SK-N-SH treated with all-trans-retinoic acid at 6 μM for 48 hours (cell line): ENCODE measurements around the gene PKDCC.

Source experiments
- ATAC-seq: fragments of 200-7000 bp; cut with Tn5 transposase; 3 replicates; pipeline ENCODE4 v1.9.1; 2020; ENCODE audit warnings: mild to moderate bottlenecking, moderate library complexity
- ARNTL ChIP-seq: fragments of 450-650 bp; formaldehyde crosslinking; IDR thresholded peaks from 2 replicates; pipeline ENCODE4 v1.5.0; 2020; ENCODE audit warnings: low read depth, mild to moderate bottlenecking, moderate library complexity, borderline replicate concordance
- BACH2 ChIP-seq: fragments of 250-450 bp; sonication (Bioruptor Pico); IDR thresholded peaks from 2 replicates; pipeline ENCODE4 v1.9.0; 2021; ENCODE audit warnings: mild to moderate bottlenecking, borderline replicate concordance
- ESRRG ChIP-seq: fragments of 250-450 bp; sonication (Bioruptor Pico); IDR thresholded peaks from 2 replicates; pipeline ENCODE4 v1.6.1; 2021; ENCODE audit warnings: mild to moderate bottlenecking
- GLIS3 ChIP-seq: fragments of 250-450 bp; sonication (Bioruptor Pico); IDR thresholded peaks from 2 replicates; pipeline ENCODE4 v1.5.0; 2020; ENCODE audit warnings: mild to moderate bottlenecking, moderate library complexity
- ISL1 ChIP-seq: fragments of 250-450 bp; sonication (Bioruptor Pico); IDR thresholded peaks from 2 replicates; pipeline ENCODE4 v2.1.2; 2022; ENCODE audit warnings: mild to moderate bottlenecking, moderate library complexity
- PPARA ChIP-seq: fragments of 250-450 bp; sonication (Bioruptor Pico); IDR thresholded peaks from 2 replicates; pipeline ENCODE4 v1.5.0; 2020; ENCODE audit warnings: mild to moderate bottlenecking, borderline replicate concordance
- SNAI2 ChIP-seq: fragments of 250-450 bp; sonication (Bioruptor Pico); IDR thresholded peaks from 2 replicates; pipeline ENCODE4 v1.5.0; 2020; ENCODE audit warnings: mild to moderate bottlenecking, moderate library complexity
- TCF4 ChIP-seq: fragments of 250-450 bp; sonication (Bioruptor Pico); IDR thresholded peaks from 2 replicates; pipeline ENCODE4 v1.8.0; 2021; ENCODE audit warnings: mild to moderate bottlenecking, moderate library complexity, borderline replicate concordance
- TOX ChIP-seq: fragments of 250-450 bp; sonication (Bioruptor Pico); IDR thresholded peaks from 2 replicates; pipeline ENCODE4 v1.8.0; 2021; ENCODE audit warnings: mild to moderate bottlenecking, moderate library complexity, borderline replicate concordance
- ZC3H10 ChIP-seq: fragments of 250-450 bp; sonication (Bioruptor Pico); IDR thresholded peaks from 2 replicates; pipeline ENCODE4 v1.5.1; 2021; ENCODE audit warnings: mild to moderate bottlenecking, moderate library complexity
- ZFP3 ChIP-seq: fragments of 250-450 bp; sonication (Bioruptor Pico); IDR thresholded peaks from 2 replicates; pipeline ENCODE4 v1.5.0; 2020; ENCODE audit warnings: mild to moderate bottlenecking, moderate library complexity
- ZFP30 ChIP-seq: fragments of 450-650 bp; formaldehyde crosslinking; IDR thresholded peaks from 2 replicates; pipeline ENCODE4 v1.5.0; 2022; ENCODE audit warnings: mild to moderate bottlenecking, moderate library complexity
- ZNF565 ChIP-seq: fragments of 450-650 bp; formaldehyde crosslinking; conservative IDR thresholded peaks from 2 replicates; pipeline ENCODE4 v1.5.0; 2020; ENCODE audit warnings: low read depth, mild to moderate bottlenecking, moderate library complexity
- ZNF70 ChIP-seq: fragments of 450-650 bp; formaldehyde crosslinking; IDR thresholded peaks from 2 replicates; pipeline ENCODE4 v1.5.0; 2020; ENCODE audit warnings: mild to moderate bottlenecking, moderate library complexity
- ZNF8 ChIP-seq: fragments of 450-650 bp; formaldehyde crosslinking; IDR thresholded peaks from 2 replicates; pipeline ENCODE4 v1.5.0; 2020; ENCODE audit warnings: mild to moderate bottlenecking, moderate library complexity
- TF ChIP-seq, protein P1 (sequence below): fragments of 250-450 bp; sonication (Bioruptor Pico); IDR thresholded peaks from 2 replicates; pipeline ENCODE4 v1.5.1; 2020; ENCODE audit warnings: low read depth, mild to moderate bottlenecking, moderate library complexity
- TF ChIP-seq, protein P2 (sequence below): fragments of 250-450 bp; sonication (Bioruptor Pico); IDR thresholded peaks from 2 replicates; pipeline ENCODE4 v1.5.1; 2021; ENCODE audit warnings: mild to moderate bottlenecking, moderate library complexity
- TF ChIP-seq, protein P3 (sequence below): fragments of 250-450 bp; sonication (Bioruptor Pico); IDR thresholded peaks from 2 replicates; pipeline ENCODE4 v1.8.0; 2021; ENCODE audit warnings: low read depth, mild to moderate bottlenecking, moderate library complexity, borderline replicate concordance
- TF ChIP-seq, protein P4 (sequence below): fragments of 250-450 bp; sonication (Bioruptor Pico); IDR thresholded peaks from 2 replicates; pipeline ENCODE4 v1.5.0; 2020; ENCODE audit warnings: mild to moderate bottlenecking, moderate library complexity

PKDCC gene

DNA sequence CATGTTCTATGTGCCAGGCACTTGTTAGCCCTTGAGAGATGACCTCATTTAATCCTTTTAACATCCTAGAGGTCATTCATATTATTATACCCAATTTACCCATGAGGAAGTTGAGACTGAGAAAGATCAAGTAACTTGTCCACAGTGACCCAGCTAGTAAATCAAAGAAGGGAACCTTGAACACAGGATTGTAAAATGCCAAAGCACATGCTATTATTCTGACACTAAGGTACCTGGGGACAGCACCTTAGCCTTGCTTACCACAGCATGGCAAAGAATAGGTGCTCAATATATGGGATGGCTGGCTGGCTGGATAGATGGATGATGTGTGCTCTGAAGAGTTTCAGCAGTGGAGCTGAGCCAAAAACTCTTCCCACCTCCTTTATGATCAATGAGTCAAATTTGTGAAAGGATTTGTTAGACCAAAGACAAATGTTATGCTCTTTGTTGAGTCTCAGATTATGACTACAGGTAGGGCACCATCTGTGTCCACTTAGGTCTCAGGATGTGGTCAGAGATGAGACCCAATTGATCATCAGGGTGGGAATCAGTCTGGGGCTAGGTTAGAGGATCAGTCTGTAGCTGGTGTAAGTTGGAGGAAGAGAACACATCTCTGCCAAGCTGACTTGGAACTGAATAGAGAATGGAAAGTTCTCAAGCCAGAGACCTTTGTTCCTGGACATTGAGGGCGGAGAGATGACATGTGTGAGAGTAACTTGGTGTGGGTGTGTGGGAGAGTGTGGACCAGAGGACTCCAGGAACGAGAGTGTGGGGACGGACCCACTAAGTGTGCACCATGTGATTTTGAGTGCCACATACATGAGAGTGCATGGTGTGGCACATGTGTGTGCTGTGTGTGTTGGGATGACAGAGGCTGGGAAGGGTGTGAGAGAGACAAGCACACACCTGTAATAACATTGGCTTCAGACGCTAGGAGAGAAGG lies 16.3 kb upstream of the PKDCC start:
- no peak for ATAC-seq
- TF ChIP-seq TOX: no peak
- TF ChIP-seq ARNTL (CRISPR knock-in tag): no peak
- TF ChIP-seq ZFP3: no peak
- TF ChIP-seq ZNF565 (CRISPR knock-in tag): no peak
- TF ChIP-seq, protein P1, sequence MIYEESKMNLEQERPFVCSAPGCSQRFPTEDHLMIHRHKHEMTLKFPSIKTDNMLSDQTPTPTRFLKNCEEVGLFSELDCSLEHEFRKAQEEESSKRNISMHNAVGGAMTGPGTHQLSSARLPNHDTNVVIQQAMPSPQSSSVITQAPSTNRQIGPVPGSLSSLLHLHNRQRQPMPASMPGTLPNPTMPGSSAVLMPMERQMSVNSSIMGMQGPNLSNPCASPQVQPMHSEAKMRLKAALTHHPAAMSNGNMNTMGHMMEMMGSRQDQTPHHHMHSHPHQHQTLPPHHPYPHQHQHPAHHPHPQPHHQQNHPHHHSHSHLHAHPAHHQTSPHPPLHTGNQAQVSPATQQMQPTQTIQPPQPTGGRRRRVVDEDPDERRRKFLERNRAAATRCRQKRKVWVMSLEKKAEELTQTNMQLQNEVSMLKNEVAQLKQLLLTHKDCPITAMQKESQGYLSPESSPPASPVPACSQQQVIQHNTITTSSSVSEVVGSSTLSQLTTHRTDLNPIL: no peak
- TF ChIP-seq, protein P2, sequence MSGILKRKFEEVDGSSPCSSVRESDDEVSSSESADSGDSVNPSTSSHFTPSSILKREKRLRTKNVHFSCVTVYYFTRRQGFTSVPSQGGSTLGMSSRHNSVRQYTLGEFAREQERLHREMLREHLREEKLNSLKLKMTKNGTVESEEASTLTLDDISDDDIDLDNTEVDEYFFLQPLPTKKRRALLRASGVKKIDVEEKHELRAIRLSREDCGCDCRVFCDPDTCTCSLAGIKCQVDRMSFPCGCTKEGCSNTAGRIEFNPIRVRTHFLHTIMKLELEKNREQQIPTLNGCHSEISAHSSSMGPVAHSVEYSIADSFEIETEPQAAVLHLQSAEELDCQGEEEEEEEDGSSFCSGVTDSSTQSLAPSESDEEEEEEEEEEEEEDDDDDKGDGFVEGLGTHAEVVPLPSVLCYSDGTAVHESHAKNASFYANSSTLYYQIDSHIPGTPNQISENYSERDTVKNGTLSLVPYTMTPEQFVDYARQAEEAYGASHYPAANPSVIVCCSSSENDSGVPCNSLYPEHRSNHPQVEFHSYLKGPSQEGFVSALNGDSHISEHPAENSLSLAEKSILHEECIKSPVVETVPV (CRISPR knock-in tag): no peak
- no peak for TF ChIP-seq ZC3H10 (CRISPR knock-in tag)
- TF ChIP-seq SNAI2: no peak
- no peak for TF ChIP-seq BACH2
- TF ChIP-seq, protein P3, sequence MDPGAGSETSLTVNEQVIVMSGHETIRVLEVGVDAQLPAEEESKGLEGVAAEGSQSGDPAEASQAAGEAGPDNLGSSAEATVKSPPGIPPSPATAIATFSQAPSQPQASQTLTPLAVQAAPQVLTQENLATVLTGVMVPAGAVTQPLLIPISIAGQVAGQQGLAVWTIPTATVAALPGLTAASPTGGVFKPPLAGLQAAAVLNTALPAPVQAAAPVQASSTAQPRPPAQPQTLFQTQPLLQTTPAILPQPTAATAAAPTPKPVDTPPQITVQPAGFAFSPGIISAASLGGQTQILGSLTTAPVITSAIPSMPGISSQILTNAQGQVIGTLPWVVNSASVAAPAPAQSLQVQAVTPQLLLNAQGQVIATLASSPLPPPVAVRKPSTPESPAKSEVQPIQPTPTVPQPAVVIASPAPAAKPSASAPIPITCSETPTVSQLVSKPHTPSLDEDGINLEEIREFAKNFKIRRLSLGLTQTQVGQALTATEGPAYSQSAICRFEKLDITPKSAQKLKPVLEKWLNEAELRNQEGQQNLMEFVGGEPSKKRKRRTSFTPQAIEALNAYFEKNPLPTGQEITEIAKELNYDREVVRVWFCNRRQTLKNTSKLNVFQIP (CRISPR knock-in tag): no peak
- no peak for TF ChIP-seq ESRRG (CRISPR knock-in tag)
- TF ChIP-seq ZNF70: no peak
- TF ChIP-seq, protein P4, sequence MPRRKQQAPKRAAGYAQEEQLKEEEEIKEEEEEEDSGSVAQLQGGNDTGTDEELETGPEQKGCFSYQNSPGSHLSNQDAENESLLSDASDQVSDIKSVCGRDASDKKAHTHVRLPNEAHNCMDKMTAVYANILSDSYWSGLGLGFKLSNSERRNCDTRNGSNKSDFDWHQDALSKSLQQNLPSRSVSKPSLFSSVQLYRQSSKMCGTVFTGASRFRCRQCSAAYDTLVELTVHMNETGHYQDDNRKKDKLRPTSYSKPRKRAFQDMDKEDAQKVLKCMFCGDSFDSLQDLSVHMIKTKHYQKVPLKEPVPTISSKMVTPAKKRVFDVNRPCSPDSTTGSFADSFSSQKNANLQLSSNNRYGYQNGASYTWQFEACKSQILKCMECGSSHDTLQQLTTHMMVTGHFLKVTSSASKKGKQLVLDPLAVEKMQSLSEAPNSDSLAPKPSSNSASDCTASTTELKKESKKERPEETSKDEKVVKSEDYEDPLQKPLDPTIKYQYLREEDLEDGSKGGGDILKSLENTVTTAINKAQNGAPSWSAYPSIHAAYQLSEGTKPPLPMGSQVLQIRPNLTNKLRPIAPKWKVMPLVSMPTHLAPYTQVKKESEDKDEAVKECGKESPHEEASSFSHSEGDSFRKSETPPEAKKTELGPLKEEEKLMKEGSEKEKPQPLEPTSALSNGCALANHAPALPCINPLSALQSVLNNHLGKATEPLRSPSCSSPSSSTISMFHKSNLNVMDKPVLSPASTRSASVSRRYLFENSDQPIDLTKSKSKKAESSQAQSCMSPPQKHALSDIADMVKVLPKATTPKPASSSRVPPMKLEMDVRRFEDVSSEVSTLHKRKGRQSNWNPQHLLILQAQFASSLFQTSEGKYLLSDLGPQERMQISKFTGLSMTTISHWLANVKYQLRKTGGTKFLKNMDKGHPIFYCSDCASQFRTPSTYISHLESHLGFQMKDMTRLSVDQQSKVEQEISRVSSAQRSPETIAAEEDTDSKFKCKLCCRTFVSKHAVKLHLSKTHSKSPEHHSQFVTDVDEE: no peak

DNA sequence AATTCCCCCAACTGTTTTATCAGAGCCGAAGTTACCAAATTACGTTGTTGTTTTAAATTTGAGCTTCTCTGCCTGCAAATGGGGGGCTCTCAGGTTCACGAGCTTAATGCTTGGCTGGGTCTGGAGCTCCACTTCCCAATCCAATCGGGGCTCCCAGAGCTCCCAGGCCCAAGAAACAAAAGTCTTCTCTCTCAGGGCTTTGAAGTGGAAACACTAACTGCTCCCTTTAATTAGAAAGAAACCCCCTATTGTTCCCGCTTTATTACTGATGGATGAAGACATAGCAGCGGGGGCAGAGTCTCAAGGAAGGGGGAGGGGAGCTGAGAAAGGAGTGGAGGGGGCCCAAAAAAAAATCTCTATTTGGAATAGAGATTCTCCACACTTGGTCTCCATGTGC lies 15.6 kb upstream of the PKDCC start:
- TF ChIP-seq ARNTL (CRISPR knock-in tag) (no peak), BACH2 (no peak), ISL1 (CRISPR knock-in tag) (no peak), ZNF565 (CRISPR knock-in tag) (no peak), ZFP30 (no peak), ESRRG (CRISPR knock-in tag) (no peak), ZFP3 (no peak)
- TF ChIP-seq, protein P2 (CRISPR knock-in tag): no peak
- ATAC-seq: no peak

DNA sequence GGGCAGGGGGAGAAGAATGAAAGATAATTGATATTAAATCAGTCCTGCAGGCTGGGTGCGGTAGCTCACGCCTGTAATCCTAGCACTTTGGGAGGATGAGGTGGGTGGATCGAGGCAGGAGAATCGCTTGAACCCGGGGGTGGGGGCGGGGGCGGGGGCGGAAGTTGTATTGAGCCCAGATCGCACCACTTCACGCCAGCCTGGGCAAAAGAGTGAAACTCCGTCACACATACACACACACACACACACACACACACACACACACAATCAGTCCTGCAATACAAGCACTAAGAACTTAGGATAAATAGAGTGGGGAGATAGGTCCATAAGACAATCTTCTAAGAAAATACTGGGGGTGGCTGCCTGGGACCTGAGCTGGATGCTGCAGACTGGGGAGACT lies 15.1 kb upstream of the PKDCC start:
- no peak for ATAC-seq
- no peak for TF ChIP-seq TOX
- no peak for TF ChIP-seq ZFP30
- TF ChIP-seq ZNF8 (CRISPR knock-in tag): no peak
- TF ChIP-seq ZNF565 (CRISPR knock-in tag): no peak
- TF ChIP-seq, protein P2 (CRISPR knock-in tag): no peak
- no peak for TF ChIP-seq GLIS3 (CRISPR knock-in tag)
- TF ChIP-seq, protein P4: no peak
- no peak for TF ChIP-seq ZC3H10 (CRISPR knock-in tag)
- TF ChIP-seq ZFP3: no peak
- TF ChIP-seq ZNF70: no peak
- no peak for TF ChIP-seq PPARA (CRISPR knock-in tag)
- TF ChIP-seq TCF4: no peak
- TF ChIP-seq, protein P1: no peak
